ENCODE measurements around the gene ACBD7.

DNA sequence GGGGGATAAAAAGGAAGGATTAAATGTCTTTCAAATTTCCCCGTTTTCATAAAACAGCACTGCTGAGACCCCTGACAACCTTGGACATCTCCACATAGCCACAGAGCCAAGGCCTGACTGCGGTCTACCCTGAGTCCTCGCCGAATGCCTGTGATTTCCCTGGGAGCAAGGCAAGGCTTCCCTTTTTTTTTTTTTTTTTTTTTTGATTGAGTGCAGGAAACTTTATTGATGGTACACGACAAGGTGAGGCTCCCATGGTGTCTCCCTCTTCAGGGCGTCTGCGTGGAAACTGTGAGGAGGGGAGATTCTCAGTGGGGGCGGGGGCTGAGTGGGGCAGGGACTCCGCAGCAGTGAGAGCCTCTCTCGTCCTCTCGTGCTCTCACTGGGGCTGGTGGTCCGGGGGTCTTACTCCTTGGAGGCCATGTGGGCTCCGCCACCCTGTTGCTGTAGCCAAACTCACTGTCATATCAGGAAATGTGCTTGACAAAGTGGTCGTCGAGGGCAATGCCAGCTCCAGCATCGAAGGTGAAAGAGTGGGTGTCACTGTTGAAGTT lies 4.4 kb upstream of the ACBD7 start:
- TF ChIP-seq CTCF (IDR thresholded peaks at IDR 0.05) (no peak), SIN3A (IDR thresholded peaks at IDR 0.05; ENCODE audit: borderline replicate concordance, insufficient read depth, low read depth, low read length) (no peak)

All from Panc1 (cell line).